ENCODE results near the gene LRIG3. TPM values are rescaled to one million over a fixed set of nuclear protein-coding genes. Genes with fewer than 3 reads are reported as not detected.

The LRIG3 gene
- total and polyA plus RNA-seq, 2 donors from 2014 or later: 4.4 to 40.5 TPM

DNA sequence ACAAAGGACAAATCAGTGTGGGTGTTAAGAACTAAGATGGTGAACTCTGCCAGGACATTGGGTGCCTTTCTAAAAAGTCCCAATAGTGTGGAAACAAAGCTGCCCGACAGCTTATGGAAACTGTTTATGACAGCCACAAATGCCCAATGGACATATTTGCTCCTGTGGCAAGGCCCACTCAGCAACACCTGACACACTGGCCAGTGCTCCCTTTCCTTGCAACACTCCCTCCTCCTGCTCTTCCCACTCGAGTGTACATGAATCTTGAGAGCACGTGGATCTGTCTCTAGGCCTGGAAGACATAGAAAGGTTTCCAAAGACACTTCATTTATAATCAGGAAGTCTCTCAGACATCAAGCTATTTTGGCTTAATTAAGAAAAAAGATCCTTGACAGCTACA is 14.2 kb upstream of the LRIG3 start:
- Histone ChIP-seq H3K27me3 (ENCODE audit: control insufficient read depth, insufficient read depth, low read length) (no peaks in the 10 kb centered on the region), H3K27ac (ENCODE audit: low read depth in 2 of 2, low read length in 2 of 2) (no peak overlapping the region), H3K9me3 (ENCODE audit: control insufficient read depth in 2 of 3, insufficient read depth in 1 of 3, low read length in 3 of 3) (no peaks in the 10 kb centered on the region), H3K4me3 (ENCODE audit: low read length in 3 of 3) (no peak overlapping the region), H3K9ac (ENCODE audit: low read length in 3 of 3) (no peak overlapping the region), H3K36me3 (ENCODE audit: control insufficient read depth in 2 of 3, insufficient read depth in 3 of 3, low read length in 3 of 3) (no peaks in the 10 kb centered on the region), H3K4me1 (ENCODE audit: control insufficient read depth in 2 of 3, insufficient read depth in 2 of 3, low read depth in 1 of 3, low read length in 3 of 3) (no peaks in the 10 kb centered on the region)
- TF ChIP-seq, protein P1, sequence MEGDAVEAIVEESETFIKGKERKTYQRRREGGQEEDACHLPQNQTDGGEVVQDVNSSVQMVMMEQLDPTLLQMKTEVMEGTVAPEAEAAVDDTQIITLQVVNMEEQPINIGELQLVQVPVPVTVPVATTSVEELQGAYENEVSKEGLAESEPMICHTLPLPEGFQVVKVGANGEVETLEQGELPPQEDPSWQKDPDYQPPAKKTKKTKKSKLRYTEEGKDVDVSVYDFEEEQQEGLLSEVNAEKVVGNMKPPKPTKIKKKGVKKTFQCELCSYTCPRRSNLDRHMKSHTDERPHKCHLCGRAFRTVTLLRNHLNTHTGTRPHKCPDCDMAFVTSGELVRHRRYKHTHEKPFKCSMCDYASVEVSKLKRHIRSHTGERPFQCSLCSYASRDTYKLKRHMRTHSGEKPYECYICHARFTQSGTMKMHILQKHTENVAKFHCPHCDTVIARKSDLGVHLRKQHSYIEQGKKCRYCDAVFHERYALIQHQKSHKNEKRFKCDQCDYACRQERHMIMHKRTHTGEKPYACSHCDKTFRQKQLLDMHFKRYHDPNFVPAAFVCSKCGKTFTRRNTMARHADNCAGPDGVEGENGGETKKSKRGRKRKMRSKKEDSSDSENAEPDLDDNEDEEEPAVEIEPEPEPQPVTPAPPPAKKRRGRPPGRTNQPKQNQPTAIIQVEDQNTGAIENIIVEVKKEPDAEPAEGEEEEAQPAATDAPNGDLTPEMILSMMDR (IDR thresholded peaks at IDR 0.05; ENCODE audit: borderline replicate concordance, extremely low read depth, insufficient read depth): no peak
- no peak for FAIRE-seq
- DNase-seq: no peak
- intact Hi-C loops (cut with DNase I): no loop called here

DNA sequence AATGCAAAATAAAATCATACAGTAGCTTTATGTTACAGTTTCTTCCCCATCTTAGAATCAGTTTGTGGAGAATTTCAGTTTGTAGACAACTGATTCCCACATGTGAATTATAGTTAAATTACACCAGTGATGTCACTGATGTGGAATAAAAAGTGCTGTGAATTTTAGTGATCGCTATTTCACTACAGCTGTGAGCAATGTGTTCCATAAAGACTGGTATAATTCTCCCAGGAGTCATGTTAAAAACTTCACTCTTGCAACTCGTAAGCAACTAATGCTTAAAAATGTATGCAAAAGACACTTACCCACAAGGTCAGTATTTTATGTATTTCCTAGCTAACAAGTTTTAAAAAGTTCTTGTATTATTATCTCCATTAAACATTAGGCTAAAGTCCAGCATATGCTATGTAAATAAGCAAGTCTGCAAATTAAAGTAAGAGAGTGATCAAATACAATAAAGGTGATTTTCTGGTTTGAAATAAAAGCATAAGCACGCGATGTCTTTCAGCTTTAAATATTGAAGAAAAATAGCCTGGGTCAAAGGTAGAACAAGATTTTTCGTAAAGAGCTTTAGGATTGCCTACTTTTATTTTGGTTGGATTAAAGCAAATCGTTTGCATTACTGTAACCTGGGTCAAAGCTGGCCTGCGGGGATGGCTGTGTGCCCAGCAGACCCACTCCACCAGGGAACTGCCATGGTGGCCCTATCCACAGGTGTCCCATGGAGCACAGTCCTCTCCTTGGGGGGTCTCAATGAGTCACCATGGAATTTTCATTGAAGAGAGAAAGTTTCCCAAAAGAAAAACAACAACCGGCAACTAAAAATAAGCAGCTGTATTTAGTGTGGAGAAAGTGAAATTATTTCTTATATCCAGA is 12.7 kb upstream of the LRIG3 start:
- Histone ChIP-seq H3K27ac (ENCODE audit: low read depth in 2 of 2, low read length in 2 of 2) (no peak overlapping the region), H3K36me3 (ENCODE audit: control insufficient read depth in 2 of 3, insufficient read depth in 3 of 3, low read length in 3 of 3) (no peaks in the 10 kb centered on the region), H3K9me3 (ENCODE audit: control insufficient read depth in 2 of 3, insufficient read depth in 1 of 3, low read length in 3 of 3) (no peaks in the 10 kb centered on the region), H3K4me3 (ENCODE audit: low read length in 3 of 3) (no peak overlapping the region), H3K27me3 (ENCODE audit: control insufficient read depth, insufficient read depth, low read length) (no peaks in the 10 kb centered on the region), H3K4me1 (ENCODE audit: control insufficient read depth in 2 of 3, insufficient read depth in 2 of 3, low read depth in 1 of 3, low read length in 3 of 3) (no peaks in the 10 kb centered on the region), H3K9ac (ENCODE audit: low read length in 3 of 3) (no peak overlapping the region)
- FAIRE-seq (no peak), DNase-seq (no peak)
- intact Hi-C loops (cut with DNase I): no loop called here
- TF ChIP-seq, protein P1 (IDR thresholded peaks at IDR 0.05; ENCODE audit: borderline replicate concordance, extremely low read depth, insufficient read depth): no peak

DNA sequence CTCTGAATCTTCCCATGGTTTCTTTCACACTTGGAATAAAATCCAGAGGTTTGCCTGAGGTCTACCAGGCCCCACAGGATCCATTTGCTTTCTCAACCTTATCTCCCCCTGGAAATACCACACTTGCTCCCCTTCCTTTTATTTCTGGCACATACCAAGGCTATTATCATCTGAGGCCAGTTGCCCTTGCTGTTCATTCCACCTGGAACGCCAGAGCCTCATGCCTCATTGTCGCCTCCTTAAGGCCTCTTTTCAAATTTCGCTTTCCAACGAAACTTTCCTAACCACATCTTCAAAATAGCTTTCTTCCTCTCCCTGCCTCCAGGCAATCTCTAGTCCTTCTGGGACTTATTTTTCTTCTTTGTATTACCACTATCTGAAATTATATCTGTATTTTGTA is 11.2 kb upstream of the LRIG3 start:
- FAIRE-seq: no peak
- H3K9me3 ChIP-seq (ENCODE audit: control insufficient read depth in 2 of 3, insufficient read depth in 1 of 3, low read length in 3 of 3): no peaks in the 10 kb centered on the region

More for the DNA sequence above, 11.2 kb upstream of the LRIG3 start:
- intact Hi-C loops (cut with DNase I): no loop called here
- Histone ChIP-seq H3K36me3 (ENCODE audit: control insufficient read depth in 2 of 3, insufficient read depth in 3 of 3, low read length in 3 of 3) (no peaks in the 10 kb centered on the region), H3K9ac (ENCODE audit: low read length in 3 of 3) (no peak overlapping the region), H3K27me3 (ENCODE audit: control insufficient read depth, insufficient read depth, low read length) (no peaks in the 10 kb centered on the region), H3K4me1 (ENCODE audit: control insufficient read depth in 2 of 3, insufficient read depth in 2 of 3, low read depth in 1 of 3, low read length in 3 of 3) (no peaks in the 10 kb centered on the region), H3K4me3 (ENCODE audit: low read length in 3 of 3) (no peak overlapping the region), H3K27ac (ENCODE audit: low read depth in 2 of 2, low read length in 2 of 2) (no peak overlapping the region)
- TF ChIP-seq, protein P1 (IDR thresholded peaks at IDR 0.05; ENCODE audit: borderline replicate concordance, extremely low read depth, insufficient read depth): no peak
- no peak for DNase-seq
